Tibial nerve (tissue), 4 donors: ENCODE results near the gene NSFL1C. TPM values are rescaled to one million over a fixed set of nuclear protein-coding genes. Genes with fewer than 3 reads are reported as not detected.
A peak's percentile ranks its signal among the peaks of the same experiment; 100 is the strongest.

Experiments used
- DNase-seq, 2 donors: peaks; one replicate each; pipeline ENCODE4 v3.0.0-alpha.2; 2019; ENCODE audit warnings: low spot score in 2 of 2
- H3K27ac ChIP-seq, 4 donors: fragments of 200-600 bp; sonication (generic) in 3 of 4; one replicate each; pipeline ENCODE4 v1.5.1; 2017 to 2019; ENCODE audit warnings: mild to moderate bottlenecking in 1 of 4
- H3K27me3 ChIP-seq, 2 donors: fragments of 200-600 bp; sonication (generic) in 1 of 2; one replicate each; pipeline versions ENCODE4 v1.5.1 to v1.6.0; 2017 to 2019
- H3K36me3 ChIP-seq, 3 donors: fragments of 200-600 bp; sonication (generic); one replicate each; pipeline ENCODE4 v1.5.1; 2018 to 2019
- H3K4me1 ChIP-seq, 4 donors: fragments of 200-600 bp; sonication (generic) in 3 of 4; one replicate each; pipeline ENCODE4 v1.5.1; 2017 to 2019
- H3K4me3 ChIP-seq, 4 donors: fragments of 200-600 bp; sonication (generic) in 3 of 4; one replicate each; pipeline ENCODE4 v1.5.1; 2017 to 2019; ENCODE audit warnings: mild to moderate bottlenecking in 1 of 4, moderate library complexity in 1 of 4
- H3K9me3 ChIP-seq, 4 donors: fragments of 200-600 bp; sonication (generic) in 3 of 4; one replicate each; pipeline ENCODE4 v1.5.1; 2017 to 2019
- CTCF ChIP-seq, 5 experiments: fragments of 200-600 bp in 3 of 5; fragments of 450-650 bp in 2 of 5; sonication (generic) in 3 of 5; IDR thresholded peaks; one replicate each; pipeline ENCODE4 v1.5.1; 2016 to 2019; ENCODE audit warnings: antibody characterized with exemption in 5 of 5, mild to moderate bottlenecking in 3 of 5, moderate library complexity in 2 of 5
- EP300 ChIP-seq, 2 donors: sonication (generic); formaldehyde crosslinking; IDR thresholded peaks; one replicate each; pipeline ENCODE4 v1.6.1; 2017; ENCODE audit warnings: antibody characterized with exemption in 2 of 2, mild to moderate bottlenecking in 1 of 2
- POLR2A ChIP-seq, 2 donors: fragments of 450-650 bp; IDR thresholded peaks; one replicate each; pipeline ENCODE4 v1.6.1; 2017; ENCODE audit warnings: antibody characterized with exemption in 2 of 2, mild to moderate bottlenecking in 2 of 2, moderate library complexity in 2 of 2
- WGBS, 2 donors: methylation state at CpG; one replicate each; pipeline ENCODE4 v1.1.5; 2018; 5-methylcytosine and 5-hydroxymethylcytosine counted together
- total RNA-seq, 4 donors: library from RNA; depleted of rRNA; stranded (reverse); fragments of >200 nt; gene quantifications; one replicate each; pipeline ENCODE4 v1.1.0, GENCODE V29; 2016

NSFL1C gene
- total RNA-seq, 4 donors from 2014 or later = 31.0 to 71.4 (median 49.9) TPM

GRCh38 chr20:1396702-1397101, 69.9 kb downstream of the NSFL1C start:
- H3K27ac ChIP-seq = no peak overlapping the region
- no peak for DNase-seq
- no peak overlapping the region for H3K4me3 ChIP-seq
- H3K36me3 ChIP-seq = no peaks in the 10 kb centered on the region
- no peaks in the 10 kb centered on the region for H3K9me3 ChIP-seq
- TF ChIP-seq CTCF (IDR thresholded peaks at IDR 0.05) = no peak
- TF ChIP-seq EP300 (IDR thresholded peaks at IDR 0.05) = no peak
- no peak for TF ChIP-seq POLR2A (IDR thresholded peaks at IDR 0.05)
- peaks cover 4 to 18% (median 12%) of the 10 kb centered on the region in 4 donors for H3K4me1 ChIP-seq
- H3K27me3 ChIP-seq = peaks cover 0 to 36% of the 10 kb centered on the region in 2 donors
- 77 to 88% methylated on average over 4 of the region's 4 CpGs for WGBS, 2 donors

GRCh38 chr20:1396264-1396663, 70.4 kb downstream of the NSFL1C start:
- Histone ChIP-seq H3K4me1 (peaks cover 4 to 22% (median 16%) of the 10 kb centered on the region in 4 donors), H3K36me3 (no peaks in the 10 kb centered on the region), H3K9me3 (no peaks in the 10 kb centered on the region), H3K4me3 (no peak overlapping the region), H3K27me3 (peaks cover 0 to 36% of the 10 kb centered on the region in 2 donors), H3K27ac (no peak overlapping the region)
- TF ChIP-seq POLR2A (IDR thresholded peaks at IDR 0.05) (no peak), CTCF (IDR thresholded peaks at IDR 0.05) (no peak), EP300 (IDR thresholded peaks at IDR 0.05) (no peak)
- DNase-seq = no peak
- 75 to 78% methylated on average over 1 of the region's 1 CpG for WGBS, 2 donors

- TF ChIP-seq POLR2A (IDR thresholded peaks at IDR 0.05) = no peak
- no peak for TF ChIP-seq EP300 (IDR thresholded peaks at IDR 0.05)
- TF ChIP-seq CTCF (IDR thresholded peaks at IDR 0.05) = no peak
- H3K27ac ChIP-seq = no peak overlapping the region
- peaks cover 0 to 29% of the 10 kb centered on the region in 2 donors for H3K27me3 ChIP-seq
- no peaks in the 10 kb centered on the region for H3K36me3 ChIP-seq
- no peak for DNase-seq
- H3K4me3 ChIP-seq = no peak overlapping the region
- H3K4me1 ChIP-seq = peaks cover 4 to 38% (median 31%) of the 10 kb centered on the region in 4 donors
- no peaks in the 10 kb centered on the region for H3K9me3 ChIP-seq
- 68 to 79% methylated on average over 2 of the region's 2 CpGs for WGBS, 2 donors
Measured at GRCh38 chr20:1394686-1395085, 72.0 kb downstream of the NSFL1C start.

GRCh38 chr20:1393507-1393882, 73.2 kb downstream of the NSFL1C start:
- Histone ChIP-seq H3K27ac (peak overlapping the region; percentile 65 to 89 (median 86)), H3K9me3 (no peaks in the 10 kb centered on the region), H3K4me3 (peak overlapping the region; percentile 78 to 87 (median 81)), H3K4me1 (peaks cover 4 to 48% (median 42%) of the 10 kb centered on the region in 4 donors), H3K27me3 (peaks cover 0 to 19% of the 10 kb centered on the region in 2 donors), H3K36me3 (no peaks in the 10 kb centered on the region)
- no peak for TF ChIP-seq EP300 (IDR thresholded peaks at IDR 0.05)
- TF ChIP-seq CTCF (IDR thresholded peaks at IDR 0.05) = no peak
- TF ChIP-seq POLR2A (IDR thresholded peaks at IDR 0.05) = no peak
- 59 to 66% methylated on average over 7 of the region's 7 CpGs for WGBS, 2 donors
- no peak for DNase-seq

GRCh38 chr20:1392693-1393506, 73.7 kb downstream of the NSFL1C start, which contains the start of gene FKBP1A:
TSS of gene FKBP1A (minus strand) at chr20:1393054. CDS start at chr20:1392998, 56 bp downstream.
- Histone ChIP-seq H3K4me3 (peak within 1 kb of the TSS; percentile 78 to 87 (median 81)), H3K36me3 (no peaks in the 10 kb centered on the region), H3K9me3 (no peaks in the 10 kb centered on the region), H3K27me3 (peaks cover 0 to 13% of the 10 kb centered on the region in 2 donors), H3K4me1 (peaks cover 4 to 54% (median 46%) of the 10 kb centered on the region in 4 donors), H3K27ac (peak within 1 kb of the TSS; percentile 65 to 89 (median 86))
- TF ChIP-seq POLR2A (IDR thresholded peaks at IDR 0.05) (peak; percentile 71 to 83), EP300 (IDR thresholded peaks at IDR 0.05) (peak; percentile 54 to 83), CTCF (IDR thresholded peaks at IDR 0.05) (peak in 3 of 5 experiments; percentile 22 to 67 (median 53))
- WGBS, 2 donors = 1% methylated on average over 50 to 73 of the region's 79 CpGs
- peak; percentile 71 for DNase-seq
